ENCODE data around the gene TFIP11. TPM values are rescaled to one million over a fixed set of nuclear protein-coding genes. Genes with fewer than 3 reads are reported as not detected.

Gene TFIP11
- total and polyA plus RNA-seq, 9 of the 15 experiments (the other 6 are each of a cell fraction or from before 2014, with no cell fraction given), result 11.5 to 38.1 (median 25.2) TPM

GRCh38 chr22:26535603-26535908, 23.3 kb upstream of the TFIP11 start:
- Histone ChIP-seq H3K36me3 (ENCODE audit: control insufficient read depth, insufficient read depth, low read length) (peaks cover 92% of the 10 kb centered on the region), H3K79me2 (ENCODE audit: control insufficient read depth, insufficient read depth, low read length) (peaks cover 28% of the 10 kb centered on the region), H3K4me1 (replicated peaks in 1 of 2; ENCODE audit: control insufficient read depth in 2 of 2, insufficient read depth in 2 of 2, low read length in 2 of 2) (no peaks in the 10 kb centered on the region; a peak in 1 of 5 replicates), H3K27me3 (ENCODE audit: control insufficient read depth in 2 of 2, insufficient read depth in 2 of 2, low read length in 2 of 2) (no peaks in the 10 kb centered on the region), H3K9ac (ENCODE audit: insufficient read depth in 1 of 2, low read depth in 2 of 2, low read length in 2 of 2) (no peak overlapping the region), H4K20me1 (replicated peaks; ENCODE audit: control insufficient read depth, insufficient read depth, low read length) (no peaks in the 10 kb centered on the region), H2AFZ (ENCODE audit: low read depth, low read length) (no peak overlapping the region), H3K9me3 (replicated peaks; ENCODE audit: control insufficient read depth, insufficient read depth, low read depth, low read length) (no peaks in the 10 kb centered on the region), H3K4me2 (ENCODE audit: insufficient read depth, low read length) (no peak overlapping the region), H3K27ac (ENCODE audit: extremely low read depth, low read depth, low read length) (no peak overlapping the region), H3K9me1 (ENCODE audit: control insufficient read depth, insufficient read depth, low read length) (no peaks in the 10 kb centered on the region), H3K4me3 (no peak overlapping the region)
- no TSS peak for BruUV-seq (replicated peaks)
- intact Hi-C loops (cut with micrococcal nuclease) (no loop called here), in situ Hi-C loops (cut with MboI) (no loop called here)
- ATAC-seq (no peak), FAIRE-seq (no peak), DNase-seq (ENCODE audit: extremely low read depth in 1 of 4, low spot score in 3 of 4) (no peak)
- 100% methylated on average over 3 of the region's 3 CpGs for WGBS (ENCODE audit: insufficient coverage, low coverage, missing lambda C conversion rate)
- ChIA-PET CTCF (ENCODE audit: low intra/inter-chr PET ratio) (no interaction called here), POLR2A (no interaction called here)
- TF ChIP-seq CCAR2 (IDR thresholded peaks at IDR 0.05; ENCODE audit: low read depth, low read length) (no peak), DNMT1 (IDR thresholded peaks at IDR 0.05) (no peak), ZKSCAN3 (CRISPR knock-in tag; IDR thresholded peaks at IDR 0.05) (no peak), PPARD (CRISPR knock-in tag; IDR thresholded peaks at IDR 0.05) (no peak), ZNF780A (CRISPR knock-in tag; IDR thresholded peaks at IDR 0.05) (no peak), ZNF668 (CRISPR knock-in tag; IDR thresholded peaks at IDR 0.05) (no peak), ZNF449 (CRISPR knock-in tag; IDR thresholded peaks at IDR 0.05) (no peak), ZSCAN32 (CRISPR knock-in tag; IDR thresholded peaks at IDR 0.05) (no peak), BRF2 (IDR thresholded peaks at IDR 0.05; ENCODE audit: borderline replicate concordance, insufficient read depth, insufficient read length) (no peak), CXXC5 (CRISPR knock-in tag; IDR thresholded peaks at IDR 0.05) (no peak), HMG20A (CRISPR knock-in tag; conservative IDR thresholded peaks at IDR 0.05) (no peak), LARP7 (IDR thresholded peaks at IDR 0.05) (no peak), ZBTB40 (IDR thresholded peaks at IDR 0.05) (no peak), ZBTB40 (CRISPR knock-in tag; IDR thresholded peaks at IDR 0.05) (no peak)
